ENCODE measurements around the gene SUPT6H. TPM values are rescaled to one million over a fixed set of nuclear protein-coding genes. Genes with fewer than 3 reads are reported as not detected.
A peak's percentile ranks its signal among the peaks of the same experiment; 100 is the strongest.

The SUPT6H gene
- total and polyA plus RNA-seq, 9 of the 15 experiments (the other 6 are each of a cell fraction or from before 2014, with no cell fraction given): 1.7 to 77.7 (median 49.2) TPM

- TF ChIP-seq, protein P1, sequence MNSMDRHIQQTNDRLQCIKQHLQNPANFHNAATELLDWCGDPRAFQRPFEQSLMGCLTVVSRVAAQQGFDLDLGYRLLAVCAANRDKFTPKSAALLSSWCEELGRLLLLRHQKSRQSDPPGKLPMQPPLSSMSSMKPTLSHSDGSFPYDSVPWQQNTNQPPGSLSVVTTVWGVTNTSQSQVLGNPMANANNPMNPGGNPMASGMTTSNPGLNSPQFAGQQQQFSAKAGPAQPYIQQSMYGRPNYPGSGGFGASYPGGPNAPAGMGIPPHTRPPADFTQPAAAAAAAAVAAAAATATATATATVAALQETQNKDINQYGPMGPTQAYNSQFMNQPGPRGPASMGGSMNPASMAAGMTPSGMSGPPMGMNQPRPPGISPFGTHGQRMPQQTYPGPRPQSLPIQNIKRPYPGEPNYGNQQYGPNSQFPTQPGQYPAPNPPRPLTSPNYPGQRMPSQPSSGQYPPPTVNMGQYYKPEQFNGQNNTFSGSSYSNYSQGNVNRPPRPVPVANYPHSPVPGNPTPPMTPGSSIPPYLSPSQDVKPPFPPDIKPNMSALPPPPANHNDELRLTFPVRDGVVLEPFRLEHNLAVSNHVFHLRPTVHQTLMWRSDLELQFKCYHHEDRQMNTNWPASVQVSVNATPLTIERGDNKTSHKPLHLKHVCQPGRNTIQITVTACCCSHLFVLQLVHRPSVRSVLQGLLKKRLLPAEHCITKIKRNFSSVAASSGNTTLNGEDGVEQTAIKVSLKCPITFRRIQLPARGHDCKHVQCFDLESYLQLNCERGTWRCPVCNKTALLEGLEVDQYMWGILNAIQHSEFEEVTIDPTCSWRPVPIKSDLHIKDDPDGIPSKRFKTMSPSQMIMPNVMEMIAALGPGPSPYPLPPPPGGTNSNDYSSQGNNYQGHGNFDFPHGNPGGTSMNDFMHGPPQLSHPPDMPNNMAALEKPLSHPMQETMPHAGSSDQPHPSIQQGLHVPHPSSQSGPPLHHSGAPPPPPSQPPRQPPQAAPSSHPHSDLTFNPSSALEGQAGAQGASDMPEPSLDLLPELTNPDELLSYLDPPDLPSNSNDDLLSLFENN (IDR thresholded peaks at IDR 0.05; ENCODE audit: low read depth in 2 of 2, low read length in 2 of 2): peak in 1 of 2 experiments; percentile 18; a peak in 1 of 4 replicates
- TF ChIP-seq THAP12 (CRISPR knock-in tag; IDR thresholded peaks at IDR 0.05) (peak; percentile 14; the same call in 1 of the 2 replicates), SMAD3 (CRISPR knock-in tag; conservative IDR thresholded peaks at IDR 0.05) (no peak), FOXA3 (CRISPR knock-in tag; conservative IDR thresholded peaks at IDR 0.05 in 1 of 2, IDR thresholded peaks at IDR 0.05 in 1 of 2) (0 out of 4 replicates have a peak, but pooled peaks of 1 of the 2 experiments have one; percentile 62), TFAP4 (CRISPR knock-in tag; IDR thresholded peaks at IDR 0.05; ENCODE audit: borderline replicate concordance) (peak; percentile 99), GTF2B (IDR thresholded peaks at IDR 0.05; ENCODE audit: extremely low read depth, insufficient read length) (peak; percentile 14), STAT6 (CRISPR knock-in tag; IDR thresholded peaks at IDR 0.05) (0 out of 2 replicates have a peak, but pooled peaks have one; percentile 38), KDM4B (IDR thresholded peaks at IDR 0.05; ENCODE audit: borderline replicate concordance in 2 of 2, low read depth in 1 of 2) (peak in 1 of 2 experiments; percentile 87; a peak in 1 of 4 replicates)
- TF ChIP-seq, protein P2, sequence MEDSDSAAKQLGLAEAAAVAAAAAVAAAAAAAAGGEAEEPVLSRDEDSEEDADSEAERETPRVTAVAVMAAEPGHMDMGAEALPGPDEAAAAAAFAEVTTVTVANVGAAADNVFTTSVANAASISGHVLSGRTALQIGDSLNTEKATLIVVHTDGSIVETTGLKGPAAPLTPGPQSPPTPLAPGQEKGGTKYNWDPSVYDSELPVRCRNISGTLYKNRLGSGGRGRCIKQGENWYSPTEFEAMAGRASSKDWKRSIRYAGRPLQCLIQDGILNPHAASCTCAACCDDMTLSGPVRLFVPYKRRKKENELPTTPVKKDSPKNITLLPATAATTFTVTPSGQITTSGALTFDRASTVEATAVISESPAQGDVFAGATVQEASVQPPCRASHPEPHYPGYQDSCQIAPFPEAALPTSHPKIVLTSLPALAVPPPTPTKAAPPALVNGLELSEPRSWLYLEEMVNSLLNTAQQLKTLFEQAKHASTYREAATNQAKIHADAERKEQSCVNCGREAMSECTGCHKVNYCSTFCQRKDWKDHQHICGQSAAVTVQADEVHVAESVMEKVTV (CRISPR knock-in tag; IDR thresholded peaks at IDR 0.05): peak; percentile 100
Measured at GRCh38 chr17:28726627-28727491, 64.9 kb downstream of the SUPT6H start (continued).

Data from K562 (cell line).